ENCODE results near the gene FAAH.

DNA sequence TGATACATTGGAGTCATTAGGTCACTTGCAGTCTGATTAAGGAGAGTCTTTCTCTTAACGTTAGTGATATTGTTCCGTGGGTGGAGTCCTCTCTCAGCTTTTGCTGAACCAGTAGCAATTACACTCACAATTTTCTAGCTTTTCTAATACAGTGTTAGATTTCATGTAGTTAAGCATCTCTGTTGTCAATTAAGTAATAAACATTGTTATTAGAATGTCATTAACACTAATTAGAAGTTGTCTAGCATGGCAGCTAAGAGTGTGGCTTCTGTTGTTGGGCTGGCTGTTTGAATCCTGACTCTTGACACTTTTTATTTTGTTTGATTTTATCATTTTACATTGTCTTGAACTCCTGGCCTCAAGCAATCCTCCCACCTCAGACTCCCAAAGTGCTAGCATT is 33.4 kb downstream of the FAAH start:
- TF ChIP-seq, protein P1, sequence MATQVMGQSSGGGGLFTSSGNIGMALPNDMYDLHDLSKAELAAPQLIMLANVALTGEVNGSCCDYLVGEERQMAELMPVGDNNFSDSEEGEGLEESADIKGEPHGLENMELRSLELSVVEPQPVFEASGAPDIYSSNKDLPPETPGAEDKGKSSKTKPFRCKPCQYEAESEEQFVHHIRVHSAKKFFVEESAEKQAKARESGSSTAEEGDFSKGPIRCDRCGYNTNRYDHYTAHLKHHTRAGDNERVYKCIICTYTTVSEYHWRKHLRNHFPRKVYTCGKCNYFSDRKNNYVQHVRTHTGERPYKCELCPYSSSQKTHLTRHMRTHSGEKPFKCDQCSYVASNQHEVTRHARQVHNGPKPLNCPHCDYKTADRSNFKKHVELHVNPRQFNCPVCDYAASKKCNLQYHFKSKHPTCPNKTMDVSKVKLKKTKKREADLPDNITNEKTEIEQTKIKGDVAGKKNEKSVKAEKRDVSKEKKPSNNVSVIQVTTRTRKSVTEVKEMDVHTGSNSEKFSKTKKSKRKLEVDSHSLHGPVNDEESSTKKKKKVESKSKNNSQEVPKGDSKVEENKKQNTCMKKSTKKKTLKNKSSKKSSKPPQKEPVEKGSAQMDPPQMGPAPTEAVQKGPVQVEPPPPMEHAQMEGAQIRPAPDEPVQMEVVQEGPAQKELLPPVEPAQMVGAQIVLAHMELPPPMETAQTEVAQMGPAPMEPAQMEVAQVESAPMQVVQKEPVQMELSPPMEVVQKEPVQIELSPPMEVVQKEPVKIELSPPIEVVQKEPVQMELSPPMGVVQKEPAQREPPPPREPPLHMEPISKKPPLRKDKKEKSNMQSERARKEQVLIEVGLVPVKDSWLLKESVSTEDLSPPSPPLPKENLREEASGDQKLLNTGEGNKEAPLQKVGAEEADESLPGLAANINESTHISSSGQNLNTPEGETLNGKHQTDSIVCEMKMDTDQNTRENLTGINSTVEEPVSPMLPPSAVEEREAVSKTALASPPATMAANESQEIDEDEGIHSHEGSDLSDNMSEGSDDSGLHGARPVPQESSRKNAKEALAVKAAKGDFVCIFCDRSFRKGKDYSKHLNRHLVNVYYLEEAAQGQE (IDR thresholded peaks at IDR 0.05; ENCODE audit: low read depth) = no peak
- TF ChIP-seq EZH2 (IDR thresholded peaks at IDR 0.05) = no peak
- no peak for TF ChIP-seq CTCF (IDR thresholded peaks at IDR 0.05 in 2 of 3, conservative IDR thresholded peaks at IDR 0.05 in 1 of 3; ENCODE audit: borderline replicate concordance in 1 of 3, insufficient read depth in 1 of 3, low read depth in 2 of 3, low read length in 2 of 3)
- TF ChIP-seq SP1 (IDR thresholded peaks at IDR 0.05; ENCODE audit: low read depth) = no peak
- no peak for TF ChIP-seq POLR2A (IDR thresholded peaks at IDR 0.05; ENCODE audit: borderline replicate concordance, extremely low read depth, insufficient read depth, insufficient read length)
- no peak for TF ChIP-seq POLR2AphosphoS5 (IDR thresholded peaks at IDR 0.05; ENCODE audit: low read depth, low read length)
- no peak for TF ChIP-seq ATF3 (IDR thresholded peaks at IDR 0.05)
- TF ChIP-seq CEBPB (IDR thresholded peaks at IDR 0.05; ENCODE audit: low read depth) = no peak
- no peak for TF ChIP-seq JUND (IDR thresholded peaks at IDR 0.05)
- TF ChIP-seq TCF7L2 (IDR thresholded peaks at IDR 0.05; ENCODE audit: borderline replicate concordance, extremely low read depth, insufficient read depth, insufficient read length) = no peak
- no peak for TF ChIP-seq SIN3A (IDR thresholded peaks at IDR 0.05; ENCODE audit: low read depth)
- TF ChIP-seq CBX3 (IDR thresholded peaks at IDR 0.05; ENCODE audit: low read depth) = no peak
- no peak for TF ChIP-seq RAD21 (IDR thresholded peaks at IDR 0.05; ENCODE audit: low read depth)
- TF ChIP-seq, protein P2, sequence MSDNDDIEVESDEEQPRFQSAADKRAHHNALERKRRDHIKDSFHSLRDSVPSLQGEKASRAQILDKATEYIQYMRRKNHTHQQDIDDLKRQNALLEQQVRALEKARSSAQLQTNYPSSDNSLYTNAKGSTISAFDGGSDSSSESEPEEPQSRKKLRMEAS (IDR thresholded peaks at IDR 0.05) = no peak
